ENCODE measurements around the gene YTHDF1.

The YTHDF1 gene

GRCh38 chr20:63216041-63216848 is at the start of gene YTHDF1:
Gene YTHDF1 (minus strand): TSS chr20:63216131. CDS start chr20:63215892, 239 bp downstream.
- Histone ChIP-seq H3K9ac (ENCODE audit: insufficient read length, low read depth) (peak within 1 kb of the TSS; percentile 97), H3K9me3 (ENCODE audit: insufficient read depth, low read length) (no peaks in the 10 kb centered on the region), H3K27me3 (ENCODE audit: insufficient read depth, insufficient read length) (no peaks in the 10 kb centered on the region), H3K36me3 (ENCODE audit: insufficient read depth, insufficient read length, low read length) (peaks cover 41% of the 10 kb centered on the region), H3K4me3 (ENCODE audit: insufficient read length, low read depth) (peak within 1 kb of the TSS; percentile 90), H3K4me1 (ENCODE audit: insufficient read depth, insufficient read length) (peaks cover 19% of the 10 kb centered on the region)
- DNase-seq (ENCODE audit: low read depth, low spot score), result peak; percentile 93
- TF ChIP-seq YY1 (IDR thresholded peaks at IDR 0.05; ENCODE audit: insufficient read depth, insufficient read length) (peak; percentile 35), SUZ12 (IDR thresholded peaks at IDR 0.05; ENCODE audit: extremely low read depth, insufficient read depth, insufficient read length) (no peak)

- Histone ChIP-seq H3K9me3 (ENCODE audit: insufficient read depth, low read length) (no peaks in the 10 kb centered on the region), H3K4me1 (ENCODE audit: insufficient read depth, insufficient read length) (peaks cover 25% of the 10 kb centered on the region), H3K36me3 (ENCODE audit: insufficient read depth, insufficient read length, low read length) (peaks cover 3% of the 10 kb centered on the region), H3K27me3 (ENCODE audit: insufficient read depth, insufficient read length) (no peaks in the 10 kb centered on the region), H3K4me3 (ENCODE audit: insufficient read length, low read depth) (no peak overlapping the region), H3K9ac (ENCODE audit: insufficient read length, low read depth) (no peak overlapping the region)
- TF ChIP-seq ZNF274 (IDR thresholded peaks at IDR 0.05; ENCODE audit: low read depth, low read length), result no peak
- no peak for TF ChIP-seq YY1 (IDR thresholded peaks at IDR 0.05; ENCODE audit: insufficient read depth, insufficient read length)
- TF ChIP-seq SUZ12 (IDR thresholded peaks at IDR 0.05; ENCODE audit: extremely low read depth, insufficient read depth, insufficient read length), result no peak
- DNase-seq (ENCODE audit: low read depth, low spot score), result no peak
Measured at GRCh38 chr20:63264519-63264918, 48.6 kb upstream of the YTHDF1 start.

DNA sequence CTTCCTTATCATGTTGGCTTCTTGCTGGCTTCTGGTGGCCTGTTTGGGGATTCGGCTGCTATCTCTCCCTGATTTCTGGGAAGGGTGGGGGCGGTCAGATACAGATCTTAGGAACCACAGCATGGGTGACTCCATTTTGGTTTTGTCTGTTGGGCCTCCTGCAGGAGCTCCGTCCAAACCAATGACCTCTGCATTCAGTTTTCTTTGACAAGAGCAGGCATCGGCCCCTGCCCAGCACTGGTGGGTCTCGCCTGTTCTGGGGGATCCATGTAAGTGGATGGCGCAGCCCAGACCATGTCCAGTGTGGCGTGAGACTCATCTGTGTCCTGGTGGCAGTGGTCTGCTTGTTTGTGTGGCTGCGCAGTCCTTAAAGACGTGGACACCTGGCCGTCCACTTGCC is 48.1 kb upstream of the YTHDF1 start:
- H3K4me1 ChIP-seq (ENCODE audit: insufficient read depth, insufficient read length), result peaks cover 25% of the 10 kb centered on the region
- no peak overlapping the region for H3K4me3 ChIP-seq (ENCODE audit: insufficient read length, low read depth)
- DNase-seq (ENCODE audit: low read depth, low spot score), result no peak
- H3K9me3 ChIP-seq (ENCODE audit: insufficient read depth, low read length), result no peaks in the 10 kb centered on the region
- no peak for TF ChIP-seq ZNF274 (IDR thresholded peaks at IDR 0.05; ENCODE audit: low read depth, low read length)
- no peak for TF ChIP-seq YY1 (IDR thresholded peaks at IDR 0.05; ENCODE audit: insufficient read depth, insufficient read length)
- no peak for TF ChIP-seq SUZ12 (IDR thresholded peaks at IDR 0.05; ENCODE audit: extremely low read depth, insufficient read depth, insufficient read length)
- no peaks in the 10 kb centered on the region for H3K36me3 ChIP-seq (ENCODE audit: insufficient read depth, insufficient read length, low read length)
- H3K27me3 ChIP-seq (ENCODE audit: insufficient read depth, insufficient read length), result no peaks in the 10 kb centered on the region
- no peak overlapping the region for H3K9ac ChIP-seq (ENCODE audit: insufficient read length, low read depth)

DNA sequence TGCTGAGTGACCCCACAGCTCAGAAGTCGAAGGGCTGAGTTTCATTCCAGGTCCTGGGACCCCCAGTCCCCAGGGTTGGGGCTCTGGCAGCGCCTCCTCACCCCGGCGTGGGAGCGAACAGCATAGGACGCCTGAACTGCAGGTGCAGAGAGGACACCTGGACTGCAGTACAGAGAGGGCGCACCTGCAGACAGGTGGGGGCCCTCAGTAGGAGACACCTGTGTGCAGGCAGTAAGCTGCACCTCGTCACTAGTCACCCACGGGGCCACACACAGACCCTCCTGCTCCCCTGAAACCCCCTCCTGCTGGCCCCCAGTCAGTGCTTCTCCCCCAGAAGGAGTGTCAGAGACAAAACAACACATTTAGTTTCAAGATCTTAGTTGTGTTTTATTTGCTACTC is 46.9 kb upstream of the YTHDF1 start:
- Histone ChIP-seq H3K9ac (ENCODE audit: insufficient read length, low read depth) (no peak overlapping the region), H3K27me3 (ENCODE audit: insufficient read depth, insufficient read length) (no peaks in the 10 kb centered on the region), H3K4me3 (ENCODE audit: insufficient read length, low read depth) (no peak overlapping the region), H3K36me3 (ENCODE audit: insufficient read depth, insufficient read length, low read length) (no peaks in the 10 kb centered on the region), H3K4me1 (ENCODE audit: insufficient read depth, insufficient read length) (peaks cover 24% of the 10 kb centered on the region), H3K9me3 (ENCODE audit: insufficient read depth, low read length) (no peaks in the 10 kb centered on the region)
- TF ChIP-seq SUZ12 (IDR thresholded peaks at IDR 0.05; ENCODE audit: extremely low read depth, insufficient read depth, insufficient read length) (no peak), ZNF274 (IDR thresholded peaks at IDR 0.05; ENCODE audit: low read depth, low read length) (no peak), YY1 (IDR thresholded peaks at IDR 0.05; ENCODE audit: insufficient read depth, insufficient read length) (no peak)
- no peak for DNase-seq (ENCODE audit: low read depth, low spot score)

DNA sequence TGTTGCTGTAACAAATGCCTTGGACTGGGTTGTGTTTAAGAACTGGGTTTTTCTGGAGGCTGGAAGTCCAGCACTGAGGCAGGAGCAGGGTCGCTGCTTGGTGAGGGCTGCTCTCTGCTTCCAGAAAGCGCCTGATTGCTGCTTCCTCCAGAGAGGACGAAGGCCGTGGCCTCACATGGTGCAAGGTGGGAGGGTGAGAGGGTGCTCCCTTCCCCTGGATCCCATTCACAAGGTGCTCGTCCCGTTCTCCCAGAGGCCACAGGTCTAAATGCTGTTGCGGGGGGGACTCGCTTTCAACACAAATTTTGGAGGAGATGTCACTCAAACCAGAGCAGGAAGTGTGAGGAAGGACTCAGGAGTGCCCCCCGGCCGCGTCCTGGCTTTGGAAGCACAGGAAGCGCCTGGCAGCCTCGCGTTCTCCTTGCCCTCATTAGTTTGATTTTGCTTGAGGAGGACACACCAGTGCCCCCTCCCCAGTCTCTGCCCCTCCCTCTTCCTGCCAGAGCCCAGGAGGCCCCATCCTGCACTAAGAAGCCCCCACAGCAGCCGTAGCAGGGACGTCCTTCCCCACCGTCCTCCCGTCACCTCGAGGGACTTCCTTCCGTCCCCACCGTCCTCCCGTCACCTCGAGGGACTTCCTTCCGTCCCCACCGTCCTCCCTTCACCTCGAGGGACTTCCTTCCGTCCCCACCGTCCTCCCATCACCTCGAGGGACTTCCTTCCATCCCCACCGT is 46.0 kb upstream of the YTHDF1 start:
- no peak for TF ChIP-seq YY1 (IDR thresholded peaks at IDR 0.05; ENCODE audit: insufficient read depth, insufficient read length)
- TF ChIP-seq ZNF274 (IDR thresholded peaks at IDR 0.05; ENCODE audit: low read depth, low read length), result no peak
- TF ChIP-seq SUZ12 (IDR thresholded peaks at IDR 0.05; ENCODE audit: extremely low read depth, insufficient read depth, insufficient read length), result no peak
- no peaks in the 10 kb centered on the region for H3K36me3 ChIP-seq (ENCODE audit: insufficient read depth, insufficient read length, low read length)
- peak overlapping the region; percentile 14 for H3K9ac ChIP-seq (ENCODE audit: insufficient read length, low read depth)
- H3K4me3 ChIP-seq (ENCODE audit: insufficient read length, low read depth), result no peak overlapping the region
- DNase-seq (ENCODE audit: low read depth, low spot score), result no peak
- no peaks in the 10 kb centered on the region for H3K9me3 ChIP-seq (ENCODE audit: insufficient read depth, low read length)
- H3K27me3 ChIP-seq (ENCODE audit: insufficient read depth, insufficient read length), result peaks cover 1% of the 10 kb centered on the region
- H3K4me1 ChIP-seq (ENCODE audit: insufficient read depth, insufficient read length), result peaks cover 27% of the 10 kb centered on the region

DNA sequence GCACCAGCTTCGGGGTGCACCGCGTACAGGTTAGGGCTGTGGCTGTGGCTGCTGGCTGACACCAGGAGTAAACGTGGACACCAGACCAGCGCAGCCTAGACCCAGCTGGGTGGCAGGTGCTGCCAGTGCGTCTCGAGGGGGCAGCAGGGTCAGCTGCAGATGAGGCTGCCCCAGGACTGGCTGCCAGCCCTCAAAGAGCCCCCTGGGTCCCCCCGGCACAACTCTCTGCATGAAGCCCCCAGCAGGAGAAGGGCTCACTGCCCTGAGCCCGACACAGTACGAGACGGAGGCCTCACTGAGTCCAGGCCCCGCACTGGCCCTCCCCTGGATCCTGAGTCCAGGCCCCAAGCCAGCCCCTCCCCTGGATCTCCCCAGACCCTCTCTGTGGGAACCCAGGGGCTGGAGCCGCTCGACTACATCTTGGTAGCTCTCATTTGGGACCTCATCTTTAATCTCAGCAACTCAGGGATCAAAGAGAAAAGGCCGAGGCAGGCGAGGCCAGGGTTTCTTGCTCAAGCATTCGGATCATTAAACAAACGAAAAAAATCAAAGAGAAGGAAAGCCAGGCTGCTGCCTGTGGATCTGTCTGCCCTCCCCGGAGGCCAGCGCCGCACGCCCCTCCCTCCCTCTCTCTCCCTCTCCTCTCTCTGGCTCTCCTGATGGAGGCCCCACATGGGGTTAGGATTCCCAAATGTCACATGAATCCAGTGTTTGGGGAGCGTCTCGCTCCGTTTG is 45.3 kb upstream of the YTHDF1 start:
- H3K27me3 ChIP-seq (ENCODE audit: insufficient read depth, insufficient read length), result peaks cover 8% of the 10 kb centered on the region
- no peak for TF ChIP-seq SUZ12 (IDR thresholded peaks at IDR 0.05; ENCODE audit: extremely low read depth, insufficient read depth, insufficient read length)
- TF ChIP-seq YY1 (IDR thresholded peaks at IDR 0.05; ENCODE audit: insufficient read depth, insufficient read length), result no peak
- TF ChIP-seq ZNF274 (IDR thresholded peaks at IDR 0.05; ENCODE audit: low read depth, low read length), result no peak
- H3K4me3 ChIP-seq (ENCODE audit: insufficient read length, low read depth), result no peak overlapping the region
- no peak for DNase-seq (ENCODE audit: low read depth, low spot score)
- H3K9ac ChIP-seq (ENCODE audit: insufficient read length, low read depth), result peak overlapping the region; percentile 43
- no peaks in the 10 kb centered on the region for H3K9me3 ChIP-seq (ENCODE audit: insufficient read depth, low read length)
- H3K36me3 ChIP-seq (ENCODE audit: insufficient read depth, insufficient read length, low read length), result peaks cover under 1% of the 10 kb centered on the region
- peaks cover 34% of the 10 kb centered on the region for H3K4me1 ChIP-seq (ENCODE audit: insufficient read depth, insufficient read length)

Measured in NT2/D1 (cell line).